ENCODE measurements around the gene TMC6. TPM values are rescaled to one million over a fixed set of nuclear protein-coding genes. Genes with fewer than 3 reads are reported as not detected.

The TMC6 gene
- total and polyA plus RNA-seq, 2 of the 4 experiments (the other 2 are of a cell fraction), result 0.19 TPM; not detected in 1

DNA sequence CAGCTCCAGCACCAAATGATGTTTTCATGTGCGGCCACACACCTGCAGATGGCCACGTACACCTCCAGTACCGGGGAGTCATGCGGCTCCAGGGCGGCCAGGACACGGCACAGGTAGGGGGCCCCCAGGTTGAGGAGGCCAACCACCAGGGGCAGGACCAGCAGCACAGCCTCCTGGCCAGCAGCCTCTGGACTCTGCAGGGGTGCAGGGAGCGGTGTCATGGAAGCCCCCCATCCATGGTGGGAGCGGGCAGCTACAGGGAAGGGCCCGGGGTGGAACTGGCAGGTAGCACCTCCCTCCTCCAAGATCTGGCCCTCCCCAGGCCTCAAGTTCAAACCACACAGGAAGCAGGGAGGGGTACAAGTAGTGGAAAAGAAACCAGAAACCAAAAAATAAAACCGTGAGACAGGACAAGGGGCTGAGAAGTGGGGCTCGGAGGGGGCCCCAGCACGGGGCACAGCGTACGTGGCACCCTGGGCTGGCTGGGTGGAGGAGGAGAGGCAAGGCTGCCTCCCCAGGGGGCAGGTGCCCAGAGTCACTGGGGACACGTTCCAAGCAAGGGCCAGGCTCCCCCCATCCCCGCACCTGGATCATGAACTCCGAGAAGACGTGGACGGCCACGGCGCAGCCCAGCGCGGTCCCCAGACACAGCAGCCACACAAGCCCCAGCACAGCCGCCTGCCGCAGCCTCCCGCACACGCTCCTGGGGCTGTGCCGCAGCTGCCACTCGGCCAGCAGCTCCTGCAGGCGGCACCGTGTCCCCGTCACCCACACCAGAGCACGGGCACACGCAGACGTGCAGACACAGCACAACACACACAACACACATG lies 7.4 kb downstream of the TMC6 start (continued):
- TF ChIP-seq ELK1 (IDR thresholded peaks at IDR 0.05; ENCODE audit: borderline replicate concordance, low read depth, low read length), result no peak

- Histone ChIP-seq H2BK20ac (ENCODE audit: low read depth, low read length) (no peak overlapping the region), H3K9ac (ENCODE audit: low read depth, low read length) (no peak overlapping the region), H3K27ac (ENCODE audit: insufficient read depth, low read length) (no peak overlapping the region), H3K36me3 (ENCODE audit: control insufficient read depth, insufficient read depth, low read length) (no peaks in the 10 kb centered on the region), H2BK120ac (ENCODE audit: low read depth, low read length) (no peak overlapping the region), H3K23ac (ENCODE audit: low read depth, low read length) (no peak overlapping the region), H3K79me1 (ENCODE audit: low read depth in 1 of 2, low read length in 2 of 2) (no peaks in the 10 kb centered on the region), H4K8ac (ENCODE audit: low read depth in 2 of 2, low read length in 2 of 2) (no peak overlapping the region), H4K20me1 (ENCODE audit: insufficient read depth, low read length) (no peaks in the 10 kb centered on the region; the same call in 1 of the 2 replicates), H3K9me1 (ENCODE audit: insufficient read depth, low read length) (no peaks in the 10 kb centered on the region), H3K14ac (replicated peaks; ENCODE audit: low read depth, low read length) (no peak overlapping the region), H4K91ac (ENCODE audit: insufficient read depth, low read depth, low read length) (no peak overlapping the region), H3K18ac (ENCODE audit: low read depth, low read length) (no peak overlapping the region), H3K4ac (ENCODE audit: low read depth, low read length) (no peak overlapping the region), H2AK9ac (replicated peaks; ENCODE audit: low read depth, low read length, poor library complexity) (no peak overlapping the region), H3K4me3 (ENCODE audit: insufficient read depth, low read depth, low read length) (no peak overlapping the region), H3K4me1 (ENCODE audit: control insufficient read depth, insufficient read depth, low read length) (no peaks in the 10 kb centered on the region), H2BK5ac (ENCODE audit: low read depth, low read length, poor library complexity, severe bottlenecking) (no peak overlapping the region), H2BK15ac (ENCODE audit: low read depth, low read length) (no peak overlapping the region), H3K9me3 (ENCODE audit: control insufficient read depth, insufficient read depth, low read length) (no peaks in the 10 kb centered on the region), H2AK5ac (ENCODE audit: low read depth, low read length) (no peak overlapping the region), H3K27me3 (ENCODE audit: control insufficient read depth, insufficient read depth, low read length) (peaks cover 5% of the 10 kb centered on the region; the same call in 1 of the 2 replicates), H4K5ac (ENCODE audit: low read depth, low read length) (no peak overlapping the region), H3K56ac (ENCODE audit: extremely low read depth, insufficient read depth, low read length) (no peak overlapping the region), H2AFZ (replicated peaks; ENCODE audit: low read length, poor library complexity) (no peak overlapping the region), H3K4me2 (ENCODE audit: low read depth, low read length) (no peak overlapping the region)
- 20% methylated on average over 1 of the region's 13 CpGs; no CpG with 5 or more reads in 1 of the 2 experiments for WGBS, 2 experiments (ENCODE audit: extremely low coverage in 2 of 2, insufficient read length in 1 of 2)
- dilution Hi-C loops (cut with HindIII; ENCODE audit: low sequenced_read_pairs, unreplicated experiment) (no loop called here), intact Hi-C loops (cut with micrococcal nuclease) (no loop called here), in situ Hi-C loops (cut with MboI; ENCODE audit: low sequenced_read_pairs) (no loop called here)
- ChIA-PET POLR2A (ENCODE audit: unreplicated experiment) (no interaction called here), CTCF (no interaction called here)
- DNase-seq, result no peak
- ATAC-seq (ENCODE audit: low read depth), result no peak
- no TSS peak for BruUV-seq (replicated peaks)
- TF ChIP-seq ELK1 (IDR thresholded peaks at IDR 0.05; ENCODE audit: borderline replicate concordance, low read depth, low read length) (no peak), MXI1 (IDR thresholded peaks at IDR 0.05; ENCODE audit: borderline replicate concordance, low read depth, low read length) (no peak), NFE2L2 (IDR thresholded peaks at IDR 0.05; ENCODE audit: low read depth, low read length) (no peak), FOS (IDR thresholded peaks at IDR 0.05; ENCODE audit: low read depth, low read length) (no peak), RAD21 (IDR thresholded peaks at IDR 0.05; ENCODE audit: low read length) (no peak), RCOR1 (IDR thresholded peaks at IDR 0.05; ENCODE audit: insufficient replicate concordance, low read length) (no peak), USF2 (IDR thresholded peaks at IDR 0.05; ENCODE audit: low read depth, low read length) (no peak), CEBPB (IDR thresholded peaks at IDR 0.05; ENCODE audit: low read depth, low read length) (no peak), MAFK (IDR thresholded peaks at IDR 0.05; ENCODE audit: low read depth, low read length) (no peak), POLR2A (IDR thresholded peaks at IDR 0.05; ENCODE audit: low read depth, low read length) (no peak), BHLHE40 (IDR thresholded peaks at IDR 0.05; ENCODE audit: low read depth, low read length) (no peak)
These were observed 8.0 kb downstream of the TMC6 start for GRCh38 chr17:78120537-78120936.

Measured in IMR-90 (cell line).